C4-2B (cell line): ENCODE data around the gene ZFP36L1.

ENCODE experiments used
- CTCF ChIP-seq: fragments of 450-650 bp; conservative IDR thresholded peaks from 2 replicates; pipeline ENCODE4 v1.5.1; 2017; ENCODE audit warnings: mild to moderate bottlenecking
- ZFX ChIP-seq: fragments of 450-650 bp; IDR thresholded peaks from 2 replicates; pipeline ENCODE4 v1.6.1; 2017

- no peak for TF ChIP-seq CTCF
- TF ChIP-seq ZFX = no peak
Measured at GRCh38 chr14:68807148-68807600, 14.3 kb upstream of the ZFP36L1 start.
